Uterus (tissue), 2 donors: ENCODE measurements around the gene AP2A2.

ENCODE experiments used
- CTCF ChIP-seq, 4 experiments: fragments of 200-600 bp in 2 of 4; fragments of 450-650 bp in 2 of 4; sonication (generic) in 2 of 4; IDR thresholded peaks; one replicate each; pipeline ENCODE4 v1.5.1; 2016 to 2019; ENCODE audit warnings: antibody characterized with exemption in 4 of 4, mild to moderate bottlenecking in 2 of 4, moderate library complexity in 1 of 4
- POLR2A ChIP-seq, 2 donors: fragments of 450-650 bp; IDR thresholded peaks; one replicate each; pipeline ENCODE4 v1.6.1; 2016; ENCODE audit warnings: antibody characterized with exemption in 2 of 2, mild to moderate bottlenecking in 1 of 2, moderate library complexity in 1 of 2

DNA sequence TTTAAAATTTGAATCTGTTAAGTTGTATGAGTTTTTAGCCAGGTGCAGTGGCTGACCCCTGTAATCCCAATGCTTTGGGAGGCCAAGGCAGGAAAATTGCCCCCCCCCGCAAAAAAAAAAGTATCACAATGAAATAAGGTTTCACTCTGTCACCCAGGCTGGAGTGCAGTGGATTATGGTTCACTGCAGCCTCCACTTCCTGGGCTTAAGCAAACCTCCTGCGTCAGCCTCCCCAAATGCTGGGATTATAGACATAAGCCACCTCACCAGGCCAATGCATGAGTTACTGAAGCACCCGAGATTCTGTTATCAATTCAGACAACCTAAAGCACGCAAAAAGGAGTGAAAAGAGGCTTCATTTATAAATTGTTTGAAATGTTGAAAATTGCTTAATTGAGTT lies 12.6 kb upstream of the AP2A2 start:
- no peak for TF ChIP-seq POLR2A (IDR thresholded peaks at IDR 0.05)
- TF ChIP-seq CTCF (IDR thresholded peaks at IDR 0.05): no peak
